Gastrocnemius medialis (tissue), 4 donors: ENCODE measurements around the gene UFD1.

ENCODE experiments used
- POLR2A ChIP-seq, 2 donors: fragments of 450-650 bp; IDR thresholded peaks; one replicate each; pipeline ENCODE4 v1.6.1; 2017; ENCODE audit warnings: antibody characterized with exemption in 2 of 2, mild to moderate bottlenecking in 2 of 2, moderate library complexity in 2 of 2
- TF ChIP-seq, protein P1 (sequence below), 5 experiments: fragments of 450-650 bp in 3 of 5; fragments of 200-600 bp in 2 of 5; sonication (generic) in 2 of 5; IDR thresholded peaks in 4 of 5; conservative IDR thresholded peaks in 1 of 5; 1 replicate in 4 of 5; 2 replicates in 1 of 5; pipeline ENCODE4 v1.5.1; 2016 to 2019; ENCODE audit warnings: antibody characterized with exemption in 5 of 5, mild to moderate bottlenecking in 3 of 5, moderate library complexity in 3 of 5

DNA sequence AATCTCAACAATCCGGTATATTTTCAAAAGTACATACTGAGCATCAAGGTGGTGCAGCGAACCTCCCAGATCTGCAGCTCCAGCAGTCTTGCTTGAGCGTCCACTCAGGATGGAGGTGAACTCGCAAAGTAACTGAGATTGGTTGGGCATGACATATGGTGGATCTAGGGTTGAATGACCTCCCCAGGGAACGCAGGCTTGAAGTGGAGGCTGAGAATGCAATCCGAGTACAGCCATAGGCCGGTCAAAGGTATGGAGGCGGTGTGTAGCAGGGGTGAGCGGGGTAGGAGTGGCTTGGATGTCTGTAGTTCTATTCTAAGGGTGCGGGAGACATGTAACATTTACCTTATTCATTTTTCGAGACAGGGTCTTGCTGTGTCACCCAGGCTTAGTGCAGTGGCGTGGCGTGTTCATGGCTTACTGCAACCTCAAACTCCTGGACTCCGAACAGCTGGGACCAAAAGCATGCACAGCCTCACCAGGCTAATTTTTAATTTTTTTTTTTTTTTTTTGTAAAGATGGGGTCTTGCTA lies 30.9 kb downstream of the UFD1 start:
- TF ChIP-seq, protein P1, sequence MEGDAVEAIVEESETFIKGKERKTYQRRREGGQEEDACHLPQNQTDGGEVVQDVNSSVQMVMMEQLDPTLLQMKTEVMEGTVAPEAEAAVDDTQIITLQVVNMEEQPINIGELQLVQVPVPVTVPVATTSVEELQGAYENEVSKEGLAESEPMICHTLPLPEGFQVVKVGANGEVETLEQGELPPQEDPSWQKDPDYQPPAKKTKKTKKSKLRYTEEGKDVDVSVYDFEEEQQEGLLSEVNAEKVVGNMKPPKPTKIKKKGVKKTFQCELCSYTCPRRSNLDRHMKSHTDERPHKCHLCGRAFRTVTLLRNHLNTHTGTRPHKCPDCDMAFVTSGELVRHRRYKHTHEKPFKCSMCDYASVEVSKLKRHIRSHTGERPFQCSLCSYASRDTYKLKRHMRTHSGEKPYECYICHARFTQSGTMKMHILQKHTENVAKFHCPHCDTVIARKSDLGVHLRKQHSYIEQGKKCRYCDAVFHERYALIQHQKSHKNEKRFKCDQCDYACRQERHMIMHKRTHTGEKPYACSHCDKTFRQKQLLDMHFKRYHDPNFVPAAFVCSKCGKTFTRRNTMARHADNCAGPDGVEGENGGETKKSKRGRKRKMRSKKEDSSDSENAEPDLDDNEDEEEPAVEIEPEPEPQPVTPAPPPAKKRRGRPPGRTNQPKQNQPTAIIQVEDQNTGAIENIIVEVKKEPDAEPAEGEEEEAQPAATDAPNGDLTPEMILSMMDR (IDR thresholded peaks at IDR 0.05 in 4 of 5, conservative IDR thresholded peaks at IDR 0.05 in 1 of 5), result no peak
- TF ChIP-seq POLR2A (IDR thresholded peaks at IDR 0.05), result no peak
